A549 (cell line): Measurements from ENCODE around the gene ALDH1A3. TPM values are rescaled to one million over a fixed set of nuclear protein-coding genes. Genes with fewer than 3 reads are reported as not detected.
A peak's percentile ranks its signal among the peaks of the same experiment; 100 is the strongest.

Source experiments
- ATAC-seq, 2 experiments: fragments of 200-7000 bp in 1 of 2; fragments of >200 bp in 1 of 2; cut with Nextera tagmentation in 1 of 2; cut with Tn5 transposase in 1 of 2; 3 replicates each; pipeline versions ENCODE4 v1.8.0 to v1.9.1; 2018 to 2020; ENCODE audit warnings: mild to moderate bottlenecking in 1 of 2, moderate library complexity in 1 of 2
- CTCF ChIA-PET: fragments of 300-600 bp; sonication (Branson Sonifier 250); formaldehyde crosslinking; extraction: SDS; loops from one replicate; lab custom pipeline; 2021; ENCODE audit warnings: antibody characterized with exemption, inconsistent platforms; lab: Yijun Ruan, JAX
- POLR2A ChIA-PET: fragments of 350-600 bp; formaldehyde crosslinking; extraction: SDS; loops from one replicate; lab custom pipeline; 2021; ENCODE audit warnings: antibody characterized with exemption, inconsistent platforms; lab: Yijun Ruan, JAX
- DNase-seq, 2 experiments: peaks; one replicate each; pipeline versions ENCODE4 v3.0.0 to v3.0.0-alpha.2; 2011 to 2016; ENCODE audit warnings: low read depth in 1 of 2, low spot score in 1 of 2
- FAIRE-seq: peaks from 2 replicates; lab custom pipeline; 2011; peaks lifted over from hg19 to GRCh38; lab: Jason Lieb, UNC
- H3K27ac ChIP-seq, 2 experiments: fragments of >200 bp; sonication (Bioruptor Twin); formaldehyde crosslinking; 3 replicates each; pipeline ENCODE4 v1.5.1; 2016 to 2017
- H3K4me1 ChIP-seq: fragments of >200 bp; sonication (Bioruptor Twin); formaldehyde crosslinking; 3 replicates; pipeline ENCODE4 v1.6.1; 2016
- H3K4me2 ChIP-seq: fragments of >200 bp; sonication (Bioruptor Twin); formaldehyde crosslinking; 3 replicates; pipeline ENCODE4 v1.6.1; 2016
- H3K4me3 ChIP-seq: fragments of >200 bp; sonication (Bioruptor Twin); formaldehyde crosslinking; 3 replicates; pipeline ENCODE4 v1.5.1; 2016
- H3K9me3 ChIP-seq: fragments of >200 bp; sonication (Bioruptor Twin); formaldehyde crosslinking; 3 replicates; pipeline ENCODE4 v1.6.1; 2016
- CTCF ChIP-seq: fragments of >200 bp; sonication (Bioruptor Twin); formaldehyde crosslinking; IDR thresholded peaks from 3 replicates; pipeline ENCODE4 v1.5.1; 2016
- E2F6 ChIP-seq: IDR thresholded peaks from 2 replicates; pipeline ENCODE4 v1.6.1; 2012; ENCODE audit warnings: low read depth, borderline replicate concordance
- ELK1 ChIP-seq: fragments of 150-350 bp; IDR thresholded peaks from 2 replicates; pipeline ENCODE4 v1.6.1; 2014; ENCODE audit warnings: low read depth, mild to moderate bottlenecking, low read length
- HMGXB4 ChIP-seq: fragments of 250-450 bp; sonication (Bioruptor Pico); IDR thresholded peaks from 2 replicates; pipeline ENCODE4 v1.5.0; 2021; ENCODE audit warnings: mild to moderate bottlenecking, moderate library complexity, borderline replicate concordance
- HOXA7 ChIP-seq: fragments of 250-450 bp; sonication (Bioruptor Pico); IDR thresholded peaks from 2 replicates; pipeline ENCODE4 v1.5.0; 2020; ENCODE audit warnings: mild to moderate bottlenecking, moderate library complexity
- HOXB13 ChIP-seq: fragments of 250-450 bp; sonication (Bioruptor Pico); IDR thresholded peaks from 2 replicates; pipeline ENCODE4 v1.5.0; 2020; ENCODE audit warnings: low read depth, mild to moderate bottlenecking, moderate library complexity
- NPAS2 ChIP-seq: fragments of 250-450 bp; sonication (Bioruptor Pico); IDR thresholded peaks from 2 replicates; pipeline ENCODE4 v1.8.0; 2022; ENCODE audit warnings: mild to moderate bottlenecking, moderate library complexity, borderline replicate concordance
- PHF8 ChIP-seq: fragments of 200-600 bp; sonication (generic); IDR thresholded peaks from 2 replicates; pipeline ENCODE4 v1.6.1; 2016; ENCODE audit warnings: low read depth, mild to moderate bottlenecking, antibody characterized with exemption, moderate library complexity, borderline replicate concordance
- ZC3H11A ChIP-seq: fragments of 450-650 bp; IDR thresholded peaks from 2 replicates; pipeline ENCODE4 v1.6.1; 2014; ENCODE audit warnings: antibody characterized with exemption, mild to moderate bottlenecking
- WGBS: methylation state at CpG from one replicate; pipeline ENCODE4 v1.1.6; 2017; ENCODE audit errors: missing lambda C conversion rate; 5-methylcytosine and 5-hydroxymethylcytosine counted together
- polyA plus RNA-seq, 4 experiments: library from polyadenylated mRNA; depleted of rRNA in 3 of 4; stranded (reverse); fragments of >200 nt; fragmentation: RNase III in 1 of 4; extraction: RNeasy Plus Mini Kit Qiagen cat#74134 plus additional on column Dnase treatment in 1 of 4; gene quantifications; 2 replicates in 3 of 4; 3 replicates in 1 of 4; pipeline ENCODE4 v1.2.3, GENCODE V29; 2011 to 2017
- TF ChIP-seq, protein P1 (sequence below): IDR thresholded peaks from 2 replicates; pipeline ENCODE4 v1.6.1; 2012

ALDH1A3 gene
- polyA plus RNA-seq, 2 of the 4 experiments (the other 2 are of a cell fraction), result 11.5 to 11.9 TPM

DNA sequence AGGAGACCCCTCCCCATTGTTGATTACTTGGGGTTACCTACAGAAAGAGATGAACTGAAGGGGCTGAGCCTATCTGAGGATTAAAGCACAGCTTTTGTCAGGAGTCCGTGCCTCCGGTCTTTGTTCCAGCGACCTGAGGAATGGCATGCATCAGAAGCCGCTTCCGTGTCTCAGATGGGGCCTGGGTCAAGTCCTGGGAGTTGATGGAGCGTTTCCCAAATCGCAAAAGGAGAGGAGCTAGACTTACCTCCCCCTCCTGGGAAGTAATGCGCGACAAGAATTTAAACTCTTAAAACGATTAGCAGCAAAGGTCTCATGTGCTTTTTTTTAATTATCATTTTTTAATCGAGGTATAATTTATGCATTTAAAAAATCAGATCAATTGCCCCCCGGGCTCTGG lies 983 bp upstream of the ALDH1A3 start (continued):
- no peak for TF ChIP-seq CTCF
- TF ChIP-seq, protein P1, sequence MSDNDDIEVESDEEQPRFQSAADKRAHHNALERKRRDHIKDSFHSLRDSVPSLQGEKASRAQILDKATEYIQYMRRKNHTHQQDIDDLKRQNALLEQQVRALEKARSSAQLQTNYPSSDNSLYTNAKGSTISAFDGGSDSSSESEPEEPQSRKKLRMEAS, result no peak

DNA sequence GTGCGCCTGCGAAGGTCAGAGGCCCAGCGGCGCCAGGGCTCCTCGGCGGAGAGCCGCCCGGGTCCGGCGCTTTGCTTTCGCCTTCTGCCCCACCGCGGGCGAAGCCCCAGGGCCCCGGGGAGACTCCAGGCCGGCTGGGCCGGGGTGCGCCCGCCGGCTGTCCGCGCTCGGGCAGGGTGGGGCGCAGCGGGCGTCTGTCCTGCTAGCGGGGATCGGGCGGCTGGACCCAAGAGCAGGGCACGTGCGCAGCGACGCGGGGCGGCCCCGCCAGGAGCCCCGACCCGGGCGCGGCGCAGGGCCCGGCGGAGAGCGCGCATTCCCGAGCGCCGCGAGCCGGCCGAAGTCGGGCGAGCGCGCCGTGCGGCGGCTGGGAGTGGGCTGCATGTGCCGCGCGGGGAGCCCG lies 569 bp upstream of the ALDH1A3 start:
- Histone ChIP-seq H3K4me2 (peak overlapping the region; percentile 80), H3K9me3 (no peaks in the 10 kb centered on the region), H3K27ac (peak overlapping the region; percentile 84 to 91), H3K4me1 (peaks cover 5% of the 10 kb centered on the region), H3K4me3 (peak overlapping the region; percentile 75)
- 23% methylated on average over 15 of the region's 62 CpGs for WGBS
- ChIA-PET POLR2A (interaction anchor here (0.6 to 1.5 kb wide), 6 partner anchors 10 to 207 kb away, joined by 3 to 6 read pairs (median 3); no protein-coding TSS in a partner anchor), CTCF (interaction anchor here (0.7 to 6.7 kb wide), 10 partner anchors 9 to 252 kb away, joined by 3 to 74 read pairs (median 6); partner anchors contain the start of gene LRRK1)
- no peak for FAIRE-seq
- DNase-seq, result peak; percentile 19 to 47
- ATAC-seq, result peak; percentile 48 to 59
- TF ChIP-seq PHF8 (0 out of 2 replicates have a peak, but pooled peaks have one; percentile 19), E2F6 (0 out of 2 replicates have a peak, but pooled peaks have one; percentile 27), ZC3H11A (no peak), NPAS2 (CRISPR knock-in tag) (0 out of 2 replicates have a peak, but pooled peaks have one; percentile 26), HOXA7 (no peak), ELK1 (no peak), HMGXB4 (no peak), HOXB13 (CRISPR knock-in tag) (0 out of 2 replicates have a peak, but pooled peaks have one; percentile 43)
- TF ChIP-seq, protein P1, result peak; percentile 38; the same call in 1 of the 2 replicates

DNA sequence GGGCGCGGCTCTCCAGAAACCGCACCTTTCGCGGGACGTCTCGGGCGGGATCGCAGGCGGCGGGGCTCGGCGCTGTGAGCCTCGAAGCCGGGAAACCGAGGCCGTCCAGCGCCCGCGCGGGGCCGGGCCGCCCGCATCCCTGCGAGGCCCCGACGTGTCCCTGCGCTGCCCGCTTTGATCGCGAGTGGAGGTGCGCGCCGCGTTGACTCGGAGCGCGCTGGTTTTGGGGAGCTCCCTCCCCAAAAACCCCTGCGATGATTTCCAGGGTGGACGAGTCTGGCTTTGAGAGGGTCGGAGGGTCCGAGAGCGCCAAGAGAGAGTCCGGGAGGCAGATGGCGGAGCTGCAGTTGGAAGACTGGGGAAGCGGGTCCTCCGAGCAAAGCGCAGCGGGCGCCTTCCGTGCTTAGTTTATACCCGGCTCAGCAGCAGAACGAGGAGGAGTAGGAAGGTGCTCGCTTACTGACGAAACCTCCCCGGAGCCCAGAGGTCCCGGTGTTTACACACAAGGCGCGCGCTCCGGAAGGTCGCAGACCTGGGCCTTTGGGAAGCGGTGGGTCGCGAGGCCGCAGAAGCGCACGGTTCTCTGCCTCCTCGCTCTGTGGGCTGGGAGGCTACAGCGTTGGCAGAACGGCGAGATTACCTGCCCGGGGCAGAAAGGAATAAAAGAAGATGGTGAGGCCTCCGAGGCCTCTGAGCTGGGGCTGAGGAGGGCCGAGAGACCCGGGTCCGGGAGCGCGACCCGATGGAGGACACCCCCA lies 687 bp downstream of the ALDH1A3 start:
- FAIRE-seq, result no peak
- 87% methylated on average over 80 of the region's 80 CpGs for WGBS
- Histone ChIP-seq H3K4me1 (peaks cover 5% of the 10 kb centered on the region), H3K4me2 (peak overlapping the region; percentile 80), H3K27ac (peak overlapping the region; percentile 84 to 91), H3K9me3 (no peaks in the 10 kb centered on the region), H3K4me3 (peak overlapping the region; percentile 75)
- TF ChIP-seq HMGXB4, result no peak
- 0 out of 2 replicates have a peak, but pooled peaks have one; percentile 3 for TF ChIP-seq PHF8
- no peak for ATAC-seq
- CTCF ChIA-PET, result interaction anchor here (0.6 to 6.7 kb wide), 6 partner anchors 9 to 377 kb away, joined by 3 to 74 read pairs (median 8); no protein-coding TSS in a partner anchor
- POLR2A ChIA-PET, result interaction anchor here (0.6 to 1.5 kb wide), 5 partner anchors 8 to 209 kb away, joined by 3 to 6 read pairs (median 3); no protein-coding TSS in a partner anchor
- DNase-seq, result no peak
